Neural cell (in vitro differentiated cells): Measurements from ENCODE around the gene NSG2. TPM values are rescaled to one million over a fixed set of nuclear protein-coding genes. Genes with fewer than 3 reads are reported as not detected.

Experiments
- H2AFZ ChIP-seq: fragments of 200-600, 300-800 bp; sonication (generic), shearing (Covaris generic); 2 replicates; pipeline ENCODE4 v1.6.0; 2014; ENCODE audit warnings: low read depth, mild to moderate bottlenecking, antibody characterized with exemption, low read length, moderate library complexity
- H3F3A ChIP-seq: fragments of 200-600 bp; shearing (Covaris generic); 2 replicates; pipeline ENCODE4 v1.6.1; 2016; ENCODE audit warnings: mild to moderate bottlenecking, moderate library complexity, mixed read lengths, antibody characterized with exemption, low read length; ENCODE audit not compliant: insufficient read depth, poor library complexity, severe bottlenecking
- H3K27ac ChIP-seq: fragments of 200-600, 300-800 bp; sonication (generic), shearing (Covaris generic); 2 replicates; pipeline ENCODE4 v1.5.1; 2014; ENCODE audit warnings: mild to moderate bottlenecking, low read length, moderate library complexity
- H3K27me3 ChIP-seq: fragments of 300-800, 200-600 bp; sonication (generic), shearing (Covaris generic); 2 replicates; pipeline ENCODE4 v1.6.0; 2014; ENCODE audit warnings: mild to moderate bottlenecking, low read depth, low read length, moderate library complexity; ENCODE audit not compliant: insufficient read depth
- H3K36me3 ChIP-seq: fragments of 300-800, 200-600 bp; sonication (generic), shearing (Covaris generic); 2 replicates; pipeline ENCODE4 v1.5.1; 2014; ENCODE audit warnings: mild to moderate bottlenecking, antibody characterized with exemption, low read length, moderate library complexity; ENCODE audit not compliant: insufficient read depth
- H3K4me2 ChIP-seq: fragments of 300-800, 200-600 bp; sonication (generic), shearing (Covaris generic); 2 replicates; pipeline ENCODE4 v1.6.0; 2014; ENCODE audit warnings: mild to moderate bottlenecking, low read length
- H3K4me3 ChIP-seq: fragments of 300-800, 200-600 bp; sonication (generic), shearing (Covaris generic); 2 replicates; pipeline ENCODE4 v1.5.1; 2014; ENCODE audit warnings: mild to moderate bottlenecking, low read length, moderate library complexity
- H3K79me2 ChIP-seq: fragments of 200-600 bp; shearing (Covaris generic); replicated peaks from 2 replicates; pipeline ENCODE4 v1.6.0; 2014; ENCODE audit warnings: mild to moderate bottlenecking, low read length, moderate library complexity; ENCODE audit not compliant: insufficient read depth
- H3K9ac ChIP-seq: fragments of 300-800, 200-600 bp; sonication (generic), shearing (Covaris generic); 2 replicates; pipeline ENCODE4 v1.6.1; 2016; ENCODE audit warnings: mild to moderate bottlenecking, low read length, mixed read lengths
- H3K9me2 ChIP-seq: fragments of 200-600 bp; shearing (Covaris generic); 2 replicates; pipeline ENCODE4 v1.6.1; 2016; ENCODE audit warnings: mild to moderate bottlenecking, low read length, mixed read lengths; ENCODE audit not compliant: insufficient read depth
- H3K9me3 ChIP-seq: fragments of 200-600, 300-800 bp; sonication (generic), shearing (Covaris generic); 2 replicates; pipeline ENCODE4 v1.6.1; 2016; ENCODE audit warnings: mild to moderate bottlenecking, mixed run types, low read length, moderate library complexity, mixed read lengths
- H4K20me1 ChIP-seq: fragments of 200-600 bp; shearing (Covaris generic); 2 replicates; pipeline ENCODE4 v1.6.1; 2016; ENCODE audit warnings: mild to moderate bottlenecking, mixed run types; ENCODE audit not compliant: insufficient read depth
- CTCF ChIP-seq: fragments of 450-650 bp; IDR thresholded peaks from 2 replicates; pipeline ENCODE4 v1.5.1; 2014; ENCODE audit warnings: antibody characterized with exemption, mild to moderate bottlenecking, moderate library complexity; ENCODE audit not compliant: poor library complexity, severe bottlenecking
- EP300 ChIP-seq: fragments of 450-650 bp; conservative IDR thresholded peaks from 2 replicates; pipeline ENCODE4 v1.6.1; 2014; ENCODE audit warnings: antibody characterized with exemption, mild to moderate bottlenecking, moderate library complexity; ENCODE audit not compliant: poor library complexity, severe bottlenecking
- EZH2 ChIP-seq: fragments of 200-600, 300-800 bp; shearing (Covaris generic), sonication (generic); IDR thresholded peaks from 2 replicates; pipeline ENCODE4 v1.6.1; 2014; ENCODE audit warnings: antibody characterized with exemption, low read length, borderline replicate concordance, mild to moderate bottlenecking; ENCODE audit not compliant: insufficient read depth, poor library complexity, severe bottlenecking
- MXI1 ChIP-seq: fragments of 450-650 bp; conservative IDR thresholded peaks from 2 replicates; pipeline ENCODE4 v1.6.1; 2014; ENCODE audit warnings: antibody characterized with exemption, mild to moderate bottlenecking; ENCODE audit not compliant: poor library complexity, severe bottlenecking
- POLR2AphosphoS5 ChIP-seq: IDR thresholded peaks from 2 replicates; pipeline ENCODE4 v1.6.1; 2012
- RAD21 ChIP-seq: fragments of 450-650 bp; conservative IDR thresholded peaks from 2 replicates; pipeline ENCODE4 v1.6.1; 2014; ENCODE audit warnings: antibody characterized with exemption, mild to moderate bottlenecking, moderate library complexity
- REST ChIP-seq: IDR thresholded peaks from 2 replicates; pipeline ENCODE4 v1.6.1; 2012; ENCODE audit warnings: borderline replicate concordance
- SMC3 ChIP-seq: fragments of 450-650 bp; conservative IDR thresholded peaks from 2 replicates; pipeline ENCODE4 v1.6.1; 2014; ENCODE audit warnings: antibody characterized with exemption, mild to moderate bottlenecking, moderate library complexity; ENCODE audit not compliant: poor library complexity
- TAF1 ChIP-seq: IDR thresholded peaks from 2 replicates; pipeline ENCODE4 v1.6.1; 2012; ENCODE audit warnings: low read depth
- polyA plus RNA-seq: library from polyadenylated mRNA; depleted of rRNA; stranded (reverse); fragments of >200 nt; gene quantifications from 2 replicates; pipeline ENCODE4 v1.2.3, GENCODE V29; 2014

The NSG2 gene
- polyA plus RNA-seq, 1 donor from 2014 or later = 1,761 TPM

GRCh38 chr5:174044466-174045254, 846 bp upstream of the NSG2 start:
- H3K36me3 ChIP-seq = no peaks in the 10 kb centered on the region
- no peaks in the 10 kb centered on the region for H3K9me2 ChIP-seq
- peak overlapping the region; percentile 83 for H3K4me3 ChIP-seq
- no peaks in the 10 kb centered on the region for H3K27me3 ChIP-seq
- peaks cover 34% of the 10 kb centered on the region for H3K79me2 ChIP-seq
- no peaks in the 10 kb centered on the region for H4K20me1 ChIP-seq
- no peak overlapping the region for H2AFZ ChIP-seq
- H3K9me3 ChIP-seq = no peaks in the 10 kb centered on the region
- peak overlapping the region; percentile 93 for H3K9ac ChIP-seq
- TF ChIP-seq POLR2AphosphoS5 (no peak), TAF1 (no peak)
- no peak overlapping the region for H3K4me2 ChIP-seq
- H3F3A ChIP-seq = no peaks in the 10 kb centered on the region
- peak overlapping the region; percentile 41 for H3K27ac ChIP-seq

DNA sequence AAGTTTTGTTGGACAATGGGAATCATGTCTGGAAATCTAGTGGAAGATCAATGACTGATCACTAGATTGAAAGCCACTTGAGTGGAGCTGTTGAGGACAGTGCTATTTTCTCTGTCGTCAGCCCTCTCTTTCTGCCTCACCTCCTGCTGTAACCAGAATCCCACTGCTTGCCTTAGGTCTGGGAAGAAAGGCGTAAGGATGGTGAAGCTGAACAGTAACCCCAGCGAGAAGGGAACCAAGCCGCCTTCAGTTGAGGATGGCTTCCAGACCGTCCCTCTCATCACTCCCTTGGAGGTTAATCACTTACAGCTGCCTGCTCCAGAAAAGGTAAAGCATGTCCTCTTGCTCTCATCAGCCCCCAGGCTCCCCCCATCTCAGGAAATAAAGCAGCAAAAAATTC, 1.1 kb downstream of the NSG2 start:
- H3K9ac ChIP-seq = peak overlapping the region; percentile 93
- H3K36me3 ChIP-seq = peaks cover 12% of the 10 kb centered on the region
- H4K20me1 ChIP-seq = no peaks in the 10 kb centered on the region
- peaks cover 36% of the 10 kb centered on the region for H3K79me2 ChIP-seq
- H3F3A ChIP-seq = no peaks in the 10 kb centered on the region
- peak overlapping the region; percentile 93 for H3K27ac ChIP-seq
- no peaks in the 10 kb centered on the region for H3K9me3 ChIP-seq
- H3K4me3 ChIP-seq = peak overlapping the region; percentile 83
- TF ChIP-seq RAD21 = peak; percentile 23
- no peak for TF ChIP-seq MXI1
- no peak for TF ChIP-seq EZH2
- peak; percentile 48 for TF ChIP-seq SMC3
- no peak for TF ChIP-seq CTCF
- peak; percentile 72 for TF ChIP-seq POLR2AphosphoS5
- TF ChIP-seq REST = peak; percentile 27
- TF ChIP-seq TAF1 = peak; percentile 59
- TF ChIP-seq EP300 = no peak
- H3K27me3 ChIP-seq = no peaks in the 10 kb centered on the region
- H2AFZ ChIP-seq = no peak overlapping the region
- H3K9me2 ChIP-seq = no peaks in the 10 kb centered on the region
- H3K4me2 ChIP-seq = peak overlapping the region; percentile 62
